Osteoblast (primary cell): Measurements from ENCODE around the gene CIZ1. TPM values are rescaled to one million over a fixed set of nuclear protein-coding genes. Genes with fewer than 3 reads are reported as not detected.

Experiments
- DNase-seq: peaks from one replicate; pipeline ENCODE4 v3.0.0; 2011; ENCODE audit warnings: low spot score, mixed read lengths; ENCODE audit not compliant: insufficient read length; ENCODE audit errors: missing footprints
- H2AFZ ChIP-seq: 2 replicates; pipeline ENCODE4 v1.6.0; 2011; ENCODE audit warnings: mild to moderate bottlenecking, low read length
- H3K27ac ChIP-seq: 2 replicates; pipeline ENCODE4 v1.5.1; 2011; ENCODE audit warnings: mild to moderate bottlenecking, low read depth, low read length, moderate library complexity
- H3K27me3 ChIP-seq: 2 replicates; pipeline ENCODE4 v1.6.0; 2012; ENCODE audit warnings: mild to moderate bottlenecking, control low read depth, inconsistent platforms, low read length, moderate library complexity; ENCODE audit not compliant: insufficient read depth
- H3K36me3 ChIP-seq: 2 replicates; pipeline ENCODE4 v1.5.1; 2011; ENCODE audit warnings: mild to moderate bottlenecking, low read length, control low read depth, moderate library complexity; ENCODE audit not compliant: insufficient read depth
- H3K4me1 ChIP-seq: 2 replicates; pipeline ENCODE4 v1.5.1; 2011; ENCODE audit warnings: mild to moderate bottlenecking, low read length, control low read depth, moderate library complexity; ENCODE audit not compliant: insufficient read depth
- H3K4me2 ChIP-seq: 2 replicates; pipeline ENCODE4 v1.6.0; 2011; ENCODE audit warnings: mild to moderate bottlenecking, low read length; ENCODE audit not compliant: insufficient read depth
- H3K4me3 ChIP-seq: fragments of 200-600 bp; sonication (generic); 3 replicates; pipeline ENCODE4 v1.5.1; 2012; ENCODE audit warnings: mild to moderate bottlenecking, low read length, inconsistent platforms; ENCODE audit not compliant: insufficient read depth
- H3K79me2 ChIP-seq: 2 replicates; pipeline ENCODE4 v1.6.0; 2012; ENCODE audit warnings: mild to moderate bottlenecking, low read length, control low read depth, inconsistent platforms; ENCODE audit not compliant: insufficient read depth
- H3K9me3 ChIP-seq: 2 replicates; pipeline ENCODE4 v1.5.1; 2011; ENCODE audit warnings: low read depth, low read length, control low read depth
- H4K20me1 ChIP-seq: 2 replicates; pipeline ENCODE4 v1.6.0; 2012; ENCODE audit warnings: mild to moderate bottlenecking, low read length, control low read depth; ENCODE audit not compliant: insufficient read depth
- total RNA-seq: library from RNA; depleted of rRNA; stranded (reverse); fragments of >200 nt; gene quantifications from 2 replicates; pipeline ENCODE4 v1.2.3, GENCODE V29; 2012
- TF ChIP-seq, protein P1 (sequence below): IDR thresholded peaks from 2 replicates; pipeline ENCODE4 v1.5.1; 2011; ENCODE audit warnings: mild to moderate bottlenecking, low read depth, low read length, moderate library complexity; ENCODE audit errors: extremely low read depth

CIZ1 gene
- total RNA-seq, 1 donor: 33.7 TPM

GRCh38 chr9:128190516-128191405 lies 611 bp downstream of the CIZ1 start:
- peak overlapping the region; percentile 56 for H3K27ac ChIP-seq
- H3K27me3 ChIP-seq: no peaks in the 10 kb centered on the region
- peak overlapping the region; percentile 93 for H3K4me3 ChIP-seq
- H4K20me1 ChIP-seq: peaks cover 3% of the 10 kb centered on the region
- TF ChIP-seq, protein P1, sequence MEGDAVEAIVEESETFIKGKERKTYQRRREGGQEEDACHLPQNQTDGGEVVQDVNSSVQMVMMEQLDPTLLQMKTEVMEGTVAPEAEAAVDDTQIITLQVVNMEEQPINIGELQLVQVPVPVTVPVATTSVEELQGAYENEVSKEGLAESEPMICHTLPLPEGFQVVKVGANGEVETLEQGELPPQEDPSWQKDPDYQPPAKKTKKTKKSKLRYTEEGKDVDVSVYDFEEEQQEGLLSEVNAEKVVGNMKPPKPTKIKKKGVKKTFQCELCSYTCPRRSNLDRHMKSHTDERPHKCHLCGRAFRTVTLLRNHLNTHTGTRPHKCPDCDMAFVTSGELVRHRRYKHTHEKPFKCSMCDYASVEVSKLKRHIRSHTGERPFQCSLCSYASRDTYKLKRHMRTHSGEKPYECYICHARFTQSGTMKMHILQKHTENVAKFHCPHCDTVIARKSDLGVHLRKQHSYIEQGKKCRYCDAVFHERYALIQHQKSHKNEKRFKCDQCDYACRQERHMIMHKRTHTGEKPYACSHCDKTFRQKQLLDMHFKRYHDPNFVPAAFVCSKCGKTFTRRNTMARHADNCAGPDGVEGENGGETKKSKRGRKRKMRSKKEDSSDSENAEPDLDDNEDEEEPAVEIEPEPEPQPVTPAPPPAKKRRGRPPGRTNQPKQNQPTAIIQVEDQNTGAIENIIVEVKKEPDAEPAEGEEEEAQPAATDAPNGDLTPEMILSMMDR: no peak
- DNase-seq: peak; percentile 92
- peak overlapping the region; percentile 82 for H2AFZ ChIP-seq
- H3K36me3 ChIP-seq: peaks cover 26% of the 10 kb centered on the region
- H3K9me3 ChIP-seq: no peaks in the 10 kb centered on the region
- peaks cover 34% of the 10 kb centered on the region for H3K79me2 ChIP-seq
- peak overlapping the region; percentile 79 for H3K4me2 ChIP-seq
- H3K4me1 ChIP-seq: peaks cover 9% of the 10 kb centered on the region

- H3K27ac ChIP-seq: no peak overlapping the region
- H3K27me3 ChIP-seq: no peaks in the 10 kb centered on the region
- H3K79me2 ChIP-seq: peaks cover 34% of the 10 kb centered on the region
- H3K9me3 ChIP-seq: no peaks in the 10 kb centered on the region
- H2AFZ ChIP-seq: no peak overlapping the region
- DNase-seq: peak; percentile 59
- peaks cover 9% of the 10 kb centered on the region for H3K4me1 ChIP-seq
- H3K36me3 ChIP-seq: peaks cover 26% of the 10 kb centered on the region
- peaks cover 3% of the 10 kb centered on the region for H4K20me1 ChIP-seq
- TF ChIP-seq, protein P1: no peak
- H3K4me3 ChIP-seq: no peak overlapping the region
- H3K4me2 ChIP-seq: peak overlapping the region; percentile 79
Observed at GRCh38 chr9:128190013-128190412, 1.4 kb downstream of the CIZ1 start.

- Histone ChIP-seq H3K27me3 (no peaks in the 10 kb centered on the region), H3K4me2 (no peak overlapping the region), H2AFZ (no peak overlapping the region), H3K36me3 (peaks cover 37% of the 10 kb centered on the region), H3K4me3 (no peak overlapping the region), H4K20me1 (peaks cover 3% of the 10 kb centered on the region), H3K4me1 (peaks cover 9% of the 10 kb centered on the region), H3K9me3 (no peaks in the 10 kb centered on the region), H3K79me2 (peaks cover 34% of the 10 kb centered on the region), H3K27ac (no peak overlapping the region)
- DNase-seq: no peak
- TF ChIP-seq, protein P1: no peak
Observed at GRCh38 chr9:128188209-128188608, 3.2 kb downstream of the CIZ1 start.

GRCh38 chr9:128187361-128187760 lies 4.0 kb downstream of the CIZ1 start:
- Histone ChIP-seq H3K27ac (no peak overlapping the region), H3K9me3 (no peaks in the 10 kb centered on the region), H3K4me1 (peaks cover 6% of the 10 kb centered on the region), H4K20me1 (peaks cover 3% of the 10 kb centered on the region), H3K36me3 (peaks cover 44% of the 10 kb centered on the region), H3K79me2 (peaks cover 34% of the 10 kb centered on the region), H3K4me2 (no peak overlapping the region), H2AFZ (no peak overlapping the region), H3K4me3 (no peak overlapping the region), H3K27me3 (no peaks in the 10 kb centered on the region)
- TF ChIP-seq, protein P1: no peak
- no peak for DNase-seq
